ENCODE results near the gene PSMB3.

DNA sequence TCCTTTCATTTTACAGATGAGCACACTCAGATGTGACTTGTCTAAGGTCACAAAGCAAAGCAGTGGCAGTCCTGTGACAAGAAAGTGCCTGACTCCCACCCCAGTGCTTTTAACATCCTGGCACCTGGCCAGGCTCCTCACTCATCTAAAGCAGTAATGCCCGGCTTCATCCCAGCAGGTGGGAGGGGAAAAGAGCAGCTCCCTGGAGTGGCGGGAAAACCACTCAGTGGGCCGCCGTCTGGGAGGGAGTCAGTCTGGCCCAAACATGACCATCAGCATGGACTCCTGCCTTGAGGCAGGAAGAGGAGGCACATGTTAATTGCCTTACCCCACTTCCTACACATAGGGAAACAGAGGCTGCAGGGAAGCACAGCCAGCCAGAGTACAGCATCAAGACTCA, 7.0 kb upstream of the PSMB3 start:
- TF ChIP-seq SMC3 (IDR thresholded peaks at IDR 0.05; ENCODE audit: low read depth, low read length) = no peak
- no peak for TF ChIP-seq TEAD4 (IDR thresholded peaks at IDR 0.05; ENCODE audit: borderline replicate concordance, insufficient read depth)
- TF ChIP-seq, protein P1, sequence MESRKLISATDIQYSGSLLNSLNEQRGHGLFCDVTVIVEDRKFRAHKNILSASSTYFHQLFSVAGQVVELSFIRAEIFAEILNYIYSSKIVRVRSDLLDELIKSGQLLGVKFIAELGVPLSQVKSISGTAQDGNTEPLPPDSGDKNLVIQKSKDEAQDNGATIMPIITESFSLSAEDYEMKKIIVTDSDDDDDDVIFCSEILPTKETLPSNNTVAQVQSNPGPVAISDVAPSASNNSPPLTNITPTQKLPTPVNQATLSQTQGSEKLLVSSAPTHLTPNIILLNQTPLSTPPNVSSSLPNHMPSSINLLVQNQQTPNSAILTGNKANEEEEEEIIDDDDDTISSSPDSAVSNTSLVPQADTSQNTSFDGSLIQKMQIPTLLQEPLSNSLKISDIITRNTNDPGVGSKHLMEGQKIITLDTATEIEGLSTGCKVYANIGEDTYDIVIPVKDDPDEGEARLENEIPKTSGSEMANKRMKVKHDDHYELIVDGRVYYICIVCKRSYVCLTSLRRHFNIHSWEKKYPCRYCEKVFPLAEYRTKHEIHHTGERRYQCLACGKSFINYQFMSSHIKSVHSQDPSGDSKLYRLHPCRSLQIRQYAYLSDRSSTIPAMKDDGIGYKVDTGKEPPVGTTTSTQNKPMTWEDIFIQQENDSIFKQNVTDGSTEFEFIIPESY (IDR thresholded peaks at IDR 0.05; ENCODE audit: borderline replicate concordance, low read depth) = no peak
- TF ChIP-seq, protein P2, sequence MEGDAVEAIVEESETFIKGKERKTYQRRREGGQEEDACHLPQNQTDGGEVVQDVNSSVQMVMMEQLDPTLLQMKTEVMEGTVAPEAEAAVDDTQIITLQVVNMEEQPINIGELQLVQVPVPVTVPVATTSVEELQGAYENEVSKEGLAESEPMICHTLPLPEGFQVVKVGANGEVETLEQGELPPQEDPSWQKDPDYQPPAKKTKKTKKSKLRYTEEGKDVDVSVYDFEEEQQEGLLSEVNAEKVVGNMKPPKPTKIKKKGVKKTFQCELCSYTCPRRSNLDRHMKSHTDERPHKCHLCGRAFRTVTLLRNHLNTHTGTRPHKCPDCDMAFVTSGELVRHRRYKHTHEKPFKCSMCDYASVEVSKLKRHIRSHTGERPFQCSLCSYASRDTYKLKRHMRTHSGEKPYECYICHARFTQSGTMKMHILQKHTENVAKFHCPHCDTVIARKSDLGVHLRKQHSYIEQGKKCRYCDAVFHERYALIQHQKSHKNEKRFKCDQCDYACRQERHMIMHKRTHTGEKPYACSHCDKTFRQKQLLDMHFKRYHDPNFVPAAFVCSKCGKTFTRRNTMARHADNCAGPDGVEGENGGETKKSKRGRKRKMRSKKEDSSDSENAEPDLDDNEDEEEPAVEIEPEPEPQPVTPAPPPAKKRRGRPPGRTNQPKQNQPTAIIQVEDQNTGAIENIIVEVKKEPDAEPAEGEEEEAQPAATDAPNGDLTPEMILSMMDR (IDR thresholded peaks at IDR 0.05) = no peak
- TF ChIP-seq GABPA (IDR thresholded peaks at IDR 0.05; ENCODE audit: low read depth) = no peak
- TF ChIP-seq RAD21 (IDR thresholded peaks at IDR 0.05; ENCODE audit: low read length) = no peak
- TF ChIP-seq, protein P3, sequence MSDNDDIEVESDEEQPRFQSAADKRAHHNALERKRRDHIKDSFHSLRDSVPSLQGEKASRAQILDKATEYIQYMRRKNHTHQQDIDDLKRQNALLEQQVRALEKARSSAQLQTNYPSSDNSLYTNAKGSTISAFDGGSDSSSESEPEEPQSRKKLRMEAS (IDR thresholded peaks at IDR 0.05; ENCODE audit: low read depth) = no peak

All from SK-N-SH (cell line).